ENCODE measurements around the gene DNASE1L2.

DNA sequence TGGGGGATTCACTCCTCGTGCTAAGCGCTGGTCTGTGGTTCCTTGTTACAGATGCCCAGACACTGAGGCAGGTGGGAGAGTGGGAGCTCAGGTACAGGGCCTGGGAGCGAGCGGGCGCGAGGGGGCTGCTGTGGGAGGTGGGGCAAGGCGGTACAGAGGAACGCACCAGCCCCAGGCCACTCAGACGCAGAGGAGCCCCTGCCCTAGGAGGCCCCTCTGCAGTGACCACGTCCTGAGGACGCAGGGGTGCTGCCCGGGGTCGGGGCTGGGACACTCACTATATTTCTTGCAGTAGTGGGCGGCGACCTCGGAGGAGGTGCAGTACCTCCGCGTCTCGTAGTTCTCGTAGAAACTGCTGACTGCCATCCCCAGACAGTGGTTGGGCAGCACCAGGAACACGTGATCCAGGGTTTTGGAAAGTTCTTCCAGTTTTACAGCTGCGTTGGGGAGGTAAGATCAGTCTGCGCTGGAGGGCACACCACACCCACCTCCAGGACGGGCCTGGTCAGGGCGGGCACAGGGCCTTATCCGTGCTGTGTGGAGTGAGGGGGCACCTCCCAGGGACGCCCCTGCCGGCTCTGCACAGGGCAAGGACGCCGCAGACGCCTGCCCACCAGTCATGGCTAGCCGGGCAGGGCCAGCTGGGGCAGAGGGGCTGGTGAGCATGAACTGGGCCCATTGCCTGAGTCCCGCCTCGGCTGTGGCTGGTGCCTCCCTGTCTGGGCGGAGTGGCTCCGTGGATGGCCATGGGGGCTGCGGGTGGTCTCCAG lies 47.9 kb downstream of the DNASE1L2 start:
- TF ChIP-seq, protein P1, sequence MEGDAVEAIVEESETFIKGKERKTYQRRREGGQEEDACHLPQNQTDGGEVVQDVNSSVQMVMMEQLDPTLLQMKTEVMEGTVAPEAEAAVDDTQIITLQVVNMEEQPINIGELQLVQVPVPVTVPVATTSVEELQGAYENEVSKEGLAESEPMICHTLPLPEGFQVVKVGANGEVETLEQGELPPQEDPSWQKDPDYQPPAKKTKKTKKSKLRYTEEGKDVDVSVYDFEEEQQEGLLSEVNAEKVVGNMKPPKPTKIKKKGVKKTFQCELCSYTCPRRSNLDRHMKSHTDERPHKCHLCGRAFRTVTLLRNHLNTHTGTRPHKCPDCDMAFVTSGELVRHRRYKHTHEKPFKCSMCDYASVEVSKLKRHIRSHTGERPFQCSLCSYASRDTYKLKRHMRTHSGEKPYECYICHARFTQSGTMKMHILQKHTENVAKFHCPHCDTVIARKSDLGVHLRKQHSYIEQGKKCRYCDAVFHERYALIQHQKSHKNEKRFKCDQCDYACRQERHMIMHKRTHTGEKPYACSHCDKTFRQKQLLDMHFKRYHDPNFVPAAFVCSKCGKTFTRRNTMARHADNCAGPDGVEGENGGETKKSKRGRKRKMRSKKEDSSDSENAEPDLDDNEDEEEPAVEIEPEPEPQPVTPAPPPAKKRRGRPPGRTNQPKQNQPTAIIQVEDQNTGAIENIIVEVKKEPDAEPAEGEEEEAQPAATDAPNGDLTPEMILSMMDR (IDR thresholded peaks at IDR 0.05), result no peak
- TF ChIP-seq POLR2A (IDR thresholded peaks at IDR 0.05), result no peak
